Trophoblast cell (in vitro differentiated cells and primary cell): ENCODE data around the gene MOXD1.

Experiments
- DNase-seq, 2 donors: peaks; one replicate each; pipeline ENCODE4 v3.0.0-alpha.2; 2016
- H2AFZ ChIP-seq: 2 replicates; pipeline ENCODE4 v1.6.1; 2013; ENCODE audit warnings: low read length, moderate library complexity, mild to moderate bottlenecking; ENCODE audit not compliant: insufficient read depth, poor library complexity
- H2AK5ac ChIP-seq: 2 replicates; pipeline ENCODE4 v1.6.1; 2013; ENCODE audit warnings: mild to moderate bottlenecking, low read length
- H2BK120ac ChIP-seq: 2 replicates; pipeline ENCODE4 v1.6.1; 2013; ENCODE audit warnings: low read length, mild to moderate bottlenecking, moderate library complexity; ENCODE audit not compliant: insufficient read depth, poor library complexity
- H2BK12ac ChIP-seq: 2 replicates; pipeline ENCODE4 v1.6.1; 2013; ENCODE audit warnings: mild to moderate bottlenecking, low read length, moderate library complexity
- H2BK5ac ChIP-seq: 2 replicates; pipeline ENCODE4 v1.6.1; 2013; ENCODE audit warnings: low read length, low read depth, moderate library complexity, mild to moderate bottlenecking; ENCODE audit not compliant: poor library complexity
- H3K14ac ChIP-seq: 2 replicates; pipeline ENCODE4 v1.6.1; 2013; ENCODE audit warnings: mild to moderate bottlenecking, low read length
- H3K18ac ChIP-seq: 2 replicates; pipeline ENCODE4 v1.6.1; 2013; ENCODE audit warnings: mild to moderate bottlenecking, low read length
- H3K23ac ChIP-seq: 2 replicates; pipeline ENCODE4 v1.6.1; 2013; ENCODE audit warnings: low read length
- H3K27ac ChIP-seq: 2 replicates; pipeline ENCODE4 v1.5.1; 2013; ENCODE audit warnings: low read depth, mild to moderate bottlenecking, inconsistent platforms, low read length, moderate library complexity
- H3K27me3 ChIP-seq: 2 replicates; pipeline ENCODE4 v1.6.1; 2013; ENCODE audit warnings: inconsistent platforms, mild to moderate bottlenecking, low read length, moderate library complexity; ENCODE audit not compliant: insufficient read depth
- H3K36me3 ChIP-seq, 2 experiments: 1 replicate in 1 of 2; 2 replicates in 1 of 2; pipeline ENCODE4 v1.6.1; 2013; ENCODE audit warnings: low read length in 2 of 2, mild to moderate bottlenecking in 2 of 2, moderate library complexity in 1 of 2; ENCODE audit not compliant: insufficient read depth in 2 of 2, control insufficient read depth in 1 of 2
- H3K4ac ChIP-seq: 2 replicates; pipeline ENCODE4 v1.6.1; 2013; ENCODE audit warnings: low read depth, mild to moderate bottlenecking, low read length, moderate library complexity
- H3K4me1 ChIP-seq, 2 experiments: 1 replicate in 1 of 2; 2 replicates in 1 of 2; pipeline ENCODE4 v1.6.1; 2013; ENCODE audit warnings: low read length in 2 of 2, mild to moderate bottlenecking in 2 of 2, moderate library complexity in 1 of 2; ENCODE audit not compliant: insufficient read depth in 2 of 2, control insufficient read depth in 1 of 2
- H3K4me2 ChIP-seq: 2 replicates; pipeline ENCODE4 v1.6.1; 2013; ENCODE audit warnings: inconsistent platforms, mild to moderate bottlenecking, low read length, moderate library complexity
- H3K4me3 ChIP-seq: 2 replicates; pipeline ENCODE4 v1.5.1; 2013; ENCODE audit warnings: mild to moderate bottlenecking, low read depth, low read length, inconsistent platforms
- H3K79me1 ChIP-seq: one replicate; pipeline ENCODE4 v1.6.1; 2013; ENCODE audit warnings: low read length
- H3K79me2 ChIP-seq: 2 replicates; pipeline ENCODE4 v1.6.1; 2013; ENCODE audit warnings: low read length, mild to moderate bottlenecking; ENCODE audit not compliant: control insufficient read depth, insufficient read depth, poor library complexity
- H3K9ac ChIP-seq: 2 replicates; pipeline ENCODE4 v1.6.1; 2013; ENCODE audit warnings: mild to moderate bottlenecking, low read length
- H3K9me3 ChIP-seq: 2 replicates; pipeline ENCODE4 v1.6.1; 2013; ENCODE audit warnings: low read depth, mild to moderate bottlenecking, control low read depth, inconsistent platforms, low read length; ENCODE audit not compliant: insufficient read depth
- H4K12ac ChIP-seq: 2 replicates; pipeline ENCODE4 v1.6.1; 2013; ENCODE audit warnings: low read depth, mild to moderate bottlenecking, low read length, moderate library complexity
- H4K8ac ChIP-seq: 2 replicates; pipeline ENCODE4 v1.6.1; 2013; ENCODE audit warnings: low read depth, mild to moderate bottlenecking, low read length, moderate library complexity
- H4K91ac ChIP-seq: one replicate; pipeline ENCODE4 v1.6.1; 2013; ENCODE audit warnings: low read depth, mild to moderate bottlenecking, low read length, moderate library complexity
- WGBS: extraction: QIAGEN DNeasy Blood & Tissue Kit; methylation state at CpG from one replicate; pipeline ENCODE4 v1.1.7; 2013; ENCODE audit warnings: missing lambda C conversion rate; ENCODE audit not compliant: insufficient read length, insufficient coverage; ENCODE audit errors: extremely low coverage; 5-methylcytosine and 5-hydroxymethylcytosine counted together

The MOXD1 gene

DNA sequence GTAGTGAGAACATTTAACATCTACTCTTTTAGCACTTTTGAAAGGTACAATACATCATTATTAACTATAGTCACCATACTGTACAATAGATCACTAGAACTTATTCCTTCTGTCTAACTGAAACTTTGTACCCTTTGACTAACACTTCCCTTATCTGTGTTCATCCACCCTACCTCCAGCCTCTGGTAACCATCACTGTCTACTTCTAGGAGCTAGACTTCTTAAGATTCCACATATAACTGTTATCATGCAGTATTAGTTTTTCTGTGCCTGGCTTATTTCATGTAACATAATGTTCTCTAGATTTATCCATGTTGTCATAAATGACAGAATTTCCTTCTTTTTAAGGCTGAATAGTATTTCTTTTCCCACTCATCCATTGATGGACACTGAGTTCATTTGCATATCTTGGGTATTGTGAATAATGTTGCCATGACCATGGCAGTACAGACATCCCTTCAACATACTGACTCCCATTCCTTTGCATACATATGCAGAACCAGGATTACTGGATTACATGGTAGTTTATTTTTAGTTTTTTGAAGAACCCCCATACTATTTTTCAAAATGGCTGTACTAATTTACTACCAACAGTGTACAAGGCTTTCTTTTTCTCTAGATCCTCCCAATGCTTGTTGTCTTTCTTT, 135.7 kb downstream of the MOXD1 start:
- H3K4me3 ChIP-seq: no peak overlapping the region

DNA sequence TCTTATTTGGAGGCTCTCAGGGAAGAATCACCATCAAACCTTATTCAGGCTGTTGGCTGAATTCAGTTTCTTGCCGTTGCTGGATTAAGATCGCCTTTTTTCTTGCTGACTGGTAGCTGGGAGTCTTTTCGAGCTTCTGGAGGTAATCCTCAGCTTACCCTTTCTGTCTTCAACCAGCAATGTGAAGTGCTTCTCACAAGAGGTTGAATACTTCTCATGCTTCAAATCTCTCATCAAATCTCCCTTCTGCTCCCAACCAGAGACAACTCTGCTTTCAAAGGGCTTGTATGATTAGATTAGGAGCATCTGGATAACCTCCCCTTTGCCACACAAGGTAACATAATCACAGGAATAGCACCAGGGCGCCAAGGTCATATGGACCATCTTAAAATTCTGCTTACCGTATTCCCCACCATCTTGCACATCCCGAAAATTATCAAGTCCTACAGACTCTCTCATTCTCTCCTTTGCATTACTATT, 137.2 kb downstream of the MOXD1 start:
- no peak overlapping the region for H4K91ac ChIP-seq
- no peaks in the 10 kb centered on the region for H3K27me3 ChIP-seq
- no peaks in the 10 kb centered on the region for H3K79me2 ChIP-seq
- H3K79me1 ChIP-seq: no peaks in the 10 kb centered on the region
- H3K36me3 ChIP-seq: no peaks in the 10 kb centered on the region
- H2AFZ ChIP-seq: no peak overlapping the region
- H3K4me3 ChIP-seq: no peak overlapping the region
- H2BK12ac ChIP-seq: no peak overlapping the region
- no peak overlapping the region for H2BK5ac ChIP-seq
- H3K14ac ChIP-seq: no peak overlapping the region
- H3K4me2 ChIP-seq: no peak overlapping the region
- no CpG with 5 or more reads among the region's 6 CpGs for WGBS
- no peak overlapping the region for H2BK120ac ChIP-seq
- no peak overlapping the region for H4K12ac ChIP-seq
- H3K4me1 ChIP-seq: no peaks in the 10 kb centered on the region
- H3K9ac ChIP-seq: no peak overlapping the region
- H3K18ac ChIP-seq: no peak overlapping the region
- H3K4ac ChIP-seq: no peak overlapping the region
- no peak overlapping the region for H3K23ac ChIP-seq
- DNase-seq: no peak
- H2AK5ac ChIP-seq: no peak overlapping the region
- H4K8ac ChIP-seq: no peak overlapping the region
- no peaks in the 10 kb centered on the region for H3K9me3 ChIP-seq
- H3K27ac ChIP-seq: no peak overlapping the region

More for the DNA sequence above, 135.7 kb downstream of the MOXD1 start:
- Histone ChIP-seq H2BK12ac (no peak overlapping the region), H4K91ac (no peak overlapping the region), H3K79me1 (no peaks in the 10 kb centered on the region), H2AK5ac (no peak overlapping the region), H2BK120ac (no peak overlapping the region), H3K36me3 (no peaks in the 10 kb centered on the region), H3K23ac (no peak overlapping the region), H3K4me1 (no peaks in the 10 kb centered on the region), H3K27ac (no peak overlapping the region), H3K14ac (no peak overlapping the region), H3K27me3 (no peaks in the 10 kb centered on the region), H3K4me2 (no peak overlapping the region), H3K79me2 (no peaks in the 10 kb centered on the region), H3K9me3 (no peaks in the 10 kb centered on the region), H4K8ac (no peak overlapping the region), H4K12ac (no peak overlapping the region), H2AFZ (no peak overlapping the region), H2BK5ac (no peak overlapping the region), H3K4ac (no peak overlapping the region), H3K18ac (no peak overlapping the region), H3K9ac (no peak overlapping the region)
- DNase-seq: no peak

DNA sequence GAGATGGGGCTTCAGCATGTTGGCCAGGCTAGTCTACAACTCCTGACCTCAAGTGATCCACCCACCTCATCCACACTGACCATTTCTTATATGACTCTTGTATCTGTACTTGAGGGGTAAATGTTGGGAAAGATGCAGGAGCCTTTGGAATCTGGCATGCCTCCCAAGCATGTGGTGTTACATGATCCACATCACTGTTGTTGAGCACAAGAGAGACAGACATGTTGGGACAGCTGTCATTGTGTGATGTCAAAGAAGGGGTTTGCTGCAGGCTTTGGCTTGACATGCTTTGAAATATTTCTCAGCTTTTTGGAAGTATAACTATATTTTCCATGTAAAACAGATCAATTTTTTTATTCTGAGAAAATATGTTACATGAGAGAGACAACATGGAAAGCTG, 139.9 kb downstream of the MOXD1 start:
- H3K9me3 ChIP-seq: no peaks in the 10 kb centered on the region
- H3K18ac ChIP-seq: no peak overlapping the region
- no peaks in the 10 kb centered on the region for H3K27me3 ChIP-seq
- H2AFZ ChIP-seq: no peak overlapping the region
- DNase-seq: no peak
- no peaks in the 10 kb centered on the region for H3K36me3 ChIP-seq
- H2BK12ac ChIP-seq: no peak overlapping the region
- no peak overlapping the region for H4K8ac ChIP-seq
- H2AK5ac ChIP-seq: no peak overlapping the region
- no peak overlapping the region for H3K27ac ChIP-seq
- no peak overlapping the region for H3K4me3 ChIP-seq
- H4K12ac ChIP-seq: no peak overlapping the region
- no peaks in the 10 kb centered on the region for H3K79me2 ChIP-seq
- no peak overlapping the region for H3K9ac ChIP-seq
- H3K79me1 ChIP-seq: no peaks in the 10 kb centered on the region
- no peak overlapping the region for H3K4ac ChIP-seq
- no peak overlapping the region for H3K14ac ChIP-seq
- no peak overlapping the region for H3K4me2 ChIP-seq
- H4K91ac ChIP-seq: no peak overlapping the region
- no peak overlapping the region for H3K23ac ChIP-seq
- no peak overlapping the region for H2BK5ac ChIP-seq
- H2BK120ac ChIP-seq: no peak overlapping the region
- H3K4me1 ChIP-seq: no peaks in the 10 kb centered on the region

GRCh38 chr6:132259070-132259469, 142.2 kb downstream of the MOXD1 start:
- no peak overlapping the region for H4K91ac ChIP-seq
- DNase-seq: peak in 1 of 2 donors; percentile 35
- H3K79me1 ChIP-seq: no peaks in the 10 kb centered on the region
- no peak overlapping the region for H3K23ac ChIP-seq
- H2AK5ac ChIP-seq: no peak overlapping the region
- no peak overlapping the region for H4K12ac ChIP-seq
- no peak overlapping the region for H2BK120ac ChIP-seq
- no peak overlapping the region for H3K9ac ChIP-seq
- no peaks in the 10 kb centered on the region for H3K4me1 ChIP-seq
- H3K27me3 ChIP-seq: no peaks in the 10 kb centered on the region
- no peak overlapping the region for H3K18ac ChIP-seq
- no peak overlapping the region for H3K4me3 ChIP-seq
- no peaks in the 10 kb centered on the region for H3K36me3 ChIP-seq
- H2AFZ ChIP-seq: no peak overlapping the region
- H3K9me3 ChIP-seq: no peaks in the 10 kb centered on the region
- no peak overlapping the region for H3K4me2 ChIP-seq
- H4K8ac ChIP-seq: no peak overlapping the region
- WGBS: no CpG with 5 or more reads among the region's 2 CpGs
- H3K4ac ChIP-seq: no peak overlapping the region
- no peak overlapping the region for H3K27ac ChIP-seq
- H3K79me2 ChIP-seq: no peaks in the 10 kb centered on the region
- H3K14ac ChIP-seq: no peak overlapping the region
- H2BK12ac ChIP-seq: no peak overlapping the region
- H2BK5ac ChIP-seq: no peak overlapping the region
